ENCODE results near the gene HBZ.
"Not testable (repeated sequence)": the region's sequence is repeated elsewhere in the genome, so short reads cannot be mapped to it uniquely, and the experiment has no call there.

DNA sequence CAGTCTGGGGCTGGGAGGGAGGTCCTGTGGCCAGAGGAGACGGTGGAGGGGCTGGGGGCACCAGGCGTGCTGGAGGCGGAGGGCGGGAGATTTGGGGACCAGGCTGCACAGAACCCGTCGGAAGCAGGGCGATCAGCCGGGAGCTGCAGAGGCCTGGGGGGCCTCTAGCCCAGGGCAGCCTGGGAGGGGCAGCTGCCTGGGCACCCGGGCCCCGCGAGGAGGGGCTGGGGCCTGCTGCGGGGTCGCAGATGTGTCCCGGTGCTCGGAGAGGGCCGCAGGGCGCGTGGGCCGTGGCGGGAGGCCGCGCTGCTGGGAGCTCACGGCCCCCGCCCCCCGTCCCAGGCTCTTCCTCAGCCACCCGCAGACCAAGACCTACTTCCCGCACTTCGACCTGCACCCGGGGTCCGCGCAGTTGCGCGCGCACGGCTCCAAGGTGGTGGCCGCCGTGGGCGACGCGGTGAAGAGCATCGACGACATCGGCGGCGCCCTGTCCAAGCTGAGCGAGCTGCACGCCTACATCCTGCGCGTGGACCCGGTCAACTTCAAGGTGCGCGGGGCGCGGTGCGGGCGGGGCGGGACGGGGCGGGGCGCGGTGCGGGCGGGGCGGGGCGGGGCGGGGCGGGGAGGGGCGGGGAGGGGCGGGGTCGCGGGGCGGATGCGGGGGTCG is 1.2 kb downstream of the HBZ start:
- not testable (repeated sequence) for TF ChIP-seq CTCF, POLR2A (IDR thresholded peaks at IDR 0.05)
